Activated CD8-positive, alpha-beta T cell treated with anti-CD3 and anti-CD28 coated beads, Interleukin-2, amount 10 ng/mL, durations not matched to agents 7 days and 5 days (primary cell): ENCODE data around the gene SAP25. TPM values are rescaled to one million over a fixed set of nuclear protein-coding genes. Genes with fewer than 3 reads are reported as not detected.

Source experiments
- ATAC-seq: fragments of 150-1000 bp; cut with Tn5 transposase; one replicate; pipeline ENCODE4 v1.10.0; 2021; ENCODE audit warnings: moderate library complexity
- CTCF ChIA-PET: fragments of 350-600 bp; sonication (Branson Sonifier 250); formaldehyde crosslinking; loops from one replicate; lab custom pipeline; 2021; ENCODE audit warnings: antibody characterized with exemption; lab: Charles Lee
- POLR2A ChIA-PET: fragments of 350-600 bp; sonication (Branson Sonifier 250); formaldehyde crosslinking; loops from one replicate; lab custom pipeline; 2021; ENCODE audit warnings: antibody characterized with exemption; lab: Charles Lee
- DNase-seq: peaks from one replicate; pipeline ENCODE4 v3.0.0-alpha.2; 2020
- H3K27ac Mint-ChIP-seq: one replicate; pipeline ENCODE4 v1.8.0; 2021; ENCODE audit warnings: mild to moderate bottlenecking, mixed read lengths
- H3K27me3 Mint-ChIP-seq: one replicate; pipeline ENCODE4 v1.8.0; 2021; ENCODE audit warnings: low read depth, mixed read lengths
- H3K36me3 Mint-ChIP-seq: one replicate; pipeline ENCODE4 v1.8.0; 2021; ENCODE audit warnings: low read depth, mixed read lengths
- H3K4me1 Mint-ChIP-seq: one replicate; pipeline ENCODE4 v1.8.0; 2021; ENCODE audit warnings: low read depth, mixed read lengths
- H3K4me3 Mint-ChIP-seq: one replicate; pipeline ENCODE4 v1.8.0; 2021; ENCODE audit warnings: mild to moderate bottlenecking, mixed read lengths
- H3K9me3 Mint-ChIP-seq: one replicate; pipeline ENCODE4 v1.8.0; 2022; ENCODE audit warnings: mixed read lengths; ENCODE audit not compliant: insufficient read depth
- total RNA-seq, 2 experiments: library from RNA; stranded (reverse); gene quantifications; one replicate each; pipeline ENCODE4 v1.2.3, GENCODE V29; 2021

SAP25 gene
- total RNA-seq, 2 experiments from 2014 or later = 29.8 to 30.0 TPM

DNA sequence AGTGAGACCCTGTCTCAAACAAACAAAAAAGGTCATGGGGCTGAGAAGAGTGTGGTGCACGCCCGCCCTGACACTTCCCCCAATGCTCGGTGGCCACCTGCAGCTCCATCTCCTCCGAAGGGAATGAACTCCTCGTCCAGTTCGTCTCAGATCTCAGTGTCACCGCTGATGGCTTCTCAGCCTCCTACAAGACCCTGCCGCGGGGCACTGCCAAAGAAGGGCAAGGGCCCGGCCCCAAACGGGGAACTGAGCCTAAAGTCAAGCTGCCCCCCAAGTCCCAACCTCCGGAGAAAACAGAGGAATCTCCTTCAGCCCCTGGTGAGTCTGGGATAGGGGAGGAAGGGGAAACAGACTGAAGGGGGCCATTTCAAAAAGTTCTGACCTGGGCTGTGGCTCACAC lies 32.6 kb upstream of the SAP25 start:
- Mint-ChIP-seq H3K27ac (no peak overlapping the region), H3K4me3 (peak overlapping the region; percentile 86), H3K27me3 (peaks cover 10% of the 10 kb centered on the region), H3K9me3 (no peaks in the 10 kb centered on the region), H3K36me3 (peaks cover 2% of the 10 kb centered on the region), H3K4me1 (peaks cover 50% of the 10 kb centered on the region)
- CTCF ChIA-PET = interaction anchor here (0.6 to 2.0 kb wide), 5 partner anchors 26 to 99 kb away, joined by 3 to 13 read pairs (median 6); partner anchors contain the start of gene POP7
- POLR2A ChIA-PET = interaction anchor here (0.7 to 2.5 kb wide), 2 partner anchors 21 to 26 kb away, joined by 3 to 16 read pairs; partner anchors contain the start of genes FBXO24 and LRCH4
- ATAC-seq (no peak), DNase-seq (no peak)

DNA sequence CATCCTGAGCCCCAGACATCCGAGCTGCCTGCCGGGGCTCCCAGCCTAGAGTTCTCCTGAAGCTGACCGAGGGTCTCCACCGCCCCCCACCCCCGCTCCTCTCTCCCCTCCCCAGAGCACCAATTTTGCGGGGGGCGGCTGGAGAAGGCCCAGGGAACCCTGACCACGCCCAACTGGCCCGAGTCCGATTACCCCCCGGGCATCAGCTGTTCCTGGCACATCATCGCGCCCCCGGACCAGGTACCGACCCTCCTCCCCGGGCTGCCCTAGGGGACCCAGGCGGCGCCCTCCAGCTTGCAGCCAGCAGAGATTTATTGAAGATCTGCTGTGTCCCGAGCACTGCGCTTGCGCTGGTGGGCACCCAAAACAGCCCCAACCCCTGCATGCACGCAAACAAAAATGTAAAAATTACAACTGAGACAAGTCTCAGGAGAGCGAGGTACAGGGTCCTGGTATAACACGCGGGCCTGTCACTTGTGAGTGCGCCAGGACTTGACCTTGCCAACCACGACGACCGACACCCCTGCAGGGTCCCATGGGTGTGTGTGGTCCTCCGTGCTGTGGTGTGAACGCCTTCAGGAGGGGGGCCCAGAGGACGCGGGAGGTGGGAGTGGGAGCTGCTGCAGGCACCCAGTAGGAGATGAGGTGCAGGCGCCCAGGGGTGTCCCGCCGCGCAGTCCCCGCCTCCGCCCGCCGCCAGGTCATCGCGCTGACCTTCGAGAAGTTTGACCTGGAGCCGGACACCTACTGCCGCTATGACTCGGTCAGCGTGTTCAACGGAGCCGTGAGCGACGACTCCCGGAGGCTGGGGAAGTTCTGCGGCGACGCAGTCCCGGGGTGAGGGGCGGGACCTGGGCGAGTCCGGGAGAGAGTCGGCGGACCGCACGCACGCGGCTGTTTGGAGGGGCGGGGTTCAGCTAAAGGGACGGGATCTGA lies 31.5 kb upstream of the SAP25 start:
- H3K9me3 Mint-ChIP-seq = no peaks in the 10 kb centered on the region
- POLR2A ChIA-PET = interaction anchor here (0.7 to 2.5 kb wide), 3 partner anchors 20 to 86 kb away, joined by 3 to 16 read pairs (median 3); partner anchors contain the start of genes FBXO24 and LRCH4
- H3K4me1 Mint-ChIP-seq = peaks cover 47% of the 10 kb centered on the region
- H3K4me3 Mint-ChIP-seq = peak overlapping the region; percentile 86
- ATAC-seq (peak; percentile 7), DNase-seq (peak; percentile 54)
- H3K27ac Mint-ChIP-seq = peak overlapping the region; percentile 73
- CTCF ChIA-PET = interaction anchor here (0.8 to 2.3 kb wide), 10 partner anchors 8 to 100 kb away, joined by 3 to 14 read pairs (median 5); partner anchors contain the start of genes FBXO24, LRCH4 and POP7
- H3K27me3 Mint-ChIP-seq = peaks cover 10% of the 10 kb centered on the region
- H3K36me3 Mint-ChIP-seq = peaks cover 2% of the 10 kb centered on the region

DNA sequence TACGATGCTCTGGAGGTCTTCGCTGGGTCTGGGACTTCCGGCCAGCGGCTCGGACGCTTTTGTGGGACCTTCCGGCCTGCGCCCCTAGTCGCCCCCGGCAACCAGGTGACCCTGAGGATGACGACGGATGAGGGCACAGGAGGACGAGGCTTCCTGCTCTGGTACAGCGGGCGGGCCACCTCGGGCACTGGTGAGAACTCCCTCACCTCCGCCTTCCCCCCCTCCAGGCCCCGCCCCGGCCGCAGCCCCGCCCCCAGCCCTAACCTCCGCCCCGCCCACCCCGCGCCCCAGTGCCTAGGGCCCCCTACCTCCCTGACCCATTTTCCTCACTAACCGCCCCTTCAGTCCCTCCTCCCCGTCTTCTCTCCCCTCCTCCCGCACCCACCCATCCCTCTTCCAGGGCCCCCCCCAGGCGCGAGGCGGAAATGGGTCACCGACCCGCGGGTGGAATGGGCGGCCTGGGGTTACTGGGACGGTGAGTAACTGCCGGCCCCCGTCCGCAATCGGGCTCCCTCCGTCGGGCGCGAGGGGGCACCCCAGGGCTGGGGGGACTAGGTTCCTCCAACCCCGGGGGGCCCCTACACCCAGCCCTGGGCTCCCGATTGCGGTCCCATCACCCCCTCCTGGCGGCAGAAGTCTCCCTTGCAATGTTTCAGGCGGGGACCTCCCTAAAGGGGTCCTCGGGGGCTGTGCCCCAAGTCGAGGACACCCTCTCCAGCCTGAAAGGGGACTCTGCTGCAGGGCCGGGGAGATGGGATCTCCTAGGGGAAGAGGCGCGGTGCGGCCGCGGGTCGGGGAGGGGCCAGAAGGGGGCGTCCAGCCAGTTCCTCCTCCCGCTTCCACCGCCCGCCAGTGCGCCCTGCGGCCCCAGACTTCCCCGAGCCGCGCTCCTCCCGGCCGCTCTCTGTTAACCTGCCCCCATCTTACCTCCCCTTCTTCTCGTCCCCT lies 30.6 kb upstream of the SAP25 start:
- Mint-ChIP-seq H3K4me3 (peak overlapping the region; percentile 89), H3K27ac (peak overlapping the region; percentile 97), H3K9me3 (no peaks in the 10 kb centered on the region), H3K36me3 (peaks cover 2% of the 10 kb centered on the region), H3K27me3 (peaks cover 6% of the 10 kb centered on the region), H3K4me1 (peaks cover 50% of the 10 kb centered on the region)
- peak; percentile 79 for ATAC-seq
- ChIA-PET CTCF (interaction anchor here (0.8 to 2.3 kb wide), 14 partner anchors 9 to 101 kb away, joined by 3 to 14 read pairs (median 4); partner anchors contain the start of genes FBXO24, LRCH4, MOSPD3 and POP7), POLR2A (interaction anchor here (0.7 to 2.5 kb wide), 4 partner anchors 8 to 87 kb away, joined by 3 to 18 read pairs (median 10); partner anchors contain the start of genes FBXO24, LRCH4 and MOSPD3)
- DNase-seq = peak; percentile 90

DNA sequence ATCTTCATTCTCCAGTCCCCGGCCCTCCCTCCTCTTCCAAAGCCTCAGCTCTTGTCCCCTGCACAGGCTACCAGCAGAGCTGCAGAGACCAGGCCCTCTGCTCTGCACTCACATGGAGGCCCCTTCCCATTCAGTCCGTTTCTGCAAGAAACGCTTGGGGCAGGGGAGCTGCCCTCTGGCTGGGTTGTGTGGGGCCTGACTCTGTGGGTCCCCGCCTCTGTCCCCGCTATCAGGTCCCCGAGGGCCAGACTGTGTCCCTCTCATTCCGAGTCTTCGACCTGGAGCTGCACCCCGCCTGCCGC lies 30.0 kb upstream of the SAP25 start:
- Mint-ChIP-seq H3K27ac (peak overlapping the region; percentile 97), H3K4me1 (peaks cover 51% of the 10 kb centered on the region), H3K9me3 (no peaks in the 10 kb centered on the region), H3K36me3 (peaks cover 2% of the 10 kb centered on the region), H3K4me3 (peak overlapping the region; percentile 89), H3K27me3 (peaks cover 4% of the 10 kb centered on the region)
- ChIA-PET CTCF (interaction anchor here (0.8 to 2.3 kb wide), 6 partner anchors 9 to 102 kb away, joined by 3 to 14 read pairs (median 4); partner anchors contain the start of genes MOSPD3 and POP7), POLR2A (interaction anchor here (1.2 to 2.2 kb wide), 2 partner anchors 9 to 17 kb away, joined by 4 to 18 read pairs; partner anchors contain the start of genes FBXO24, LRCH4 and MOSPD3)
- ATAC-seq (peak; percentile 10), DNase-seq (no peak)

DNA sequence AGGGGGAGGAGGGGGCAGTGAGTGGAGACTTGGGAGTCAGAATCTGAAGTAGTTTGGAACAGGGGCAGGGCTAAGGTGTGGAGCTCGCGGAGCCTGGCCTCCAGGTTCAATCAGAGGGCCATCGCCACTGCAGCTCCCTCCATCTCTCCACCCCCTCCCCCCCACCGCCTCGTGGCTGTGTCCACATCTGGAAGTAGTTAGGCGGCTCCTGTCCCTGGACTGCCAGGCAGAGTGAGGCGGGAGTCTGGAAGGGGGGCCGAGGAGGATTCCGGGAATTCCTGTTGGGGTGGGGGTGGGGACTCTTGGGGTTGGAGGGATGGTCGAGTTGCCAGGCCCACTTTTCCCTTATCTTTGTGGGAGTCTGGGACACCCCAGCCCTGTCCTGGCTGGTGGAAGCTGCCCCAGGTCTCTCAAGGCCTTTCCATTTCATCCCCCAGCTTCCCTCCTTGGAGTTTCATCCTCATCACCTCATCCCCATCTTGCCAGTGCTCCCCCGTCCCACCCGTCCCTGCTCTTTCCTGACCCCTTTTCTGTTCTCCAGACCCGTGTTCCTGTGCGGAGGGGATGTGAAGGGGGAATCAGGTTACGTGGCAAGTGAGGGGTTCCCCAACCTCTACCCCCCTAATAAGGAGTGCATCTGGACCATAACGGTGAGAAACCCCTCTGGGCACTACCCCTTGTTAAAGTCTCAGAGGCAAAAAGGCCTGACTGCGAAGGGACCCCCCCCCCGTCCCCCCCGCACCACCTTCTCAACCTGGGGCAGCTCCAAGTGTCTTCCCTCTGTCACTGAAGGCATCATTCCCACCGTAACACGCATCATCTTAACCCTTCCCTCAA lies 29.4 kb upstream of the SAP25 start:
- peaks cover 57% of the 10 kb centered on the region for H3K4me1 Mint-ChIP-seq
- no peak for ATAC-seq
- no peaks in the 10 kb centered on the region for H3K9me3 Mint-ChIP-seq
- ChIA-PET CTCF (interaction anchor here (0.8 to 2.3 kb wide), 6 partner anchors 10 to 103 kb away, joined by 3 to 14 read pairs (median 4); partner anchors contain the start of genes MOSPD3 and POP7), POLR2A (interaction anchor here (1.2 to 2.2 kb wide), 2 partner anchors 9 to 17 kb away, joined by 4 to 18 read pairs; partner anchors contain the start of genes FBXO24, LRCH4 and MOSPD3)
- H3K27ac Mint-ChIP-seq = peak overlapping the region; percentile 97
- peaks cover 2% of the 10 kb centered on the region for H3K36me3 Mint-ChIP-seq
- peak overlapping the region; percentile 89 for H3K4me3 Mint-ChIP-seq
- no peak for DNase-seq
- H3K27me3 Mint-ChIP-seq = peaks cover 4% of the 10 kb centered on the region

DNA sequence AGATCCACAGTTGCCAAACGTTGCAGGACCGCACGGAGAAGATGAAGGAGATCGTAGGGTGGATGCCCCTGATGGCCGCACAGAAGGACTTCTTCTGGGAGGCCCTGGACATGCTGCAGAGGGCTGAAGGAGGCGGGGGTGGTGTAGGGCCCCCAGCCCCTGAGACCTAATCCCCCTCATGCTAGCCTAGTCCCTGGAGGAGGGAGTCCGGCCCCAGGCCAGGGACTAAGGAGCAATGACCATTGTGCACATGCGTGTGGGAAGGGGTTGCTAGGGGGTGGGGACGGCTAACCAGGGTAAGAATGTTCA lies 27.0 kb upstream of the SAP25 start:
- Mint-ChIP-seq H3K4me3 (no peak overlapping the region), H3K4me1 (peaks cover 51% of the 10 kb centered on the region), H3K27me3 (no peaks in the 10 kb centered on the region), H3K27ac (no peak overlapping the region), H3K36me3 (peaks cover 2% of the 10 kb centered on the region), H3K9me3 (no peaks in the 10 kb centered on the region)
- ATAC-seq (no peak), DNase-seq (no peak)
- ChIA-PET POLR2A (no interaction called here), CTCF (no interaction called here)

DNA sequence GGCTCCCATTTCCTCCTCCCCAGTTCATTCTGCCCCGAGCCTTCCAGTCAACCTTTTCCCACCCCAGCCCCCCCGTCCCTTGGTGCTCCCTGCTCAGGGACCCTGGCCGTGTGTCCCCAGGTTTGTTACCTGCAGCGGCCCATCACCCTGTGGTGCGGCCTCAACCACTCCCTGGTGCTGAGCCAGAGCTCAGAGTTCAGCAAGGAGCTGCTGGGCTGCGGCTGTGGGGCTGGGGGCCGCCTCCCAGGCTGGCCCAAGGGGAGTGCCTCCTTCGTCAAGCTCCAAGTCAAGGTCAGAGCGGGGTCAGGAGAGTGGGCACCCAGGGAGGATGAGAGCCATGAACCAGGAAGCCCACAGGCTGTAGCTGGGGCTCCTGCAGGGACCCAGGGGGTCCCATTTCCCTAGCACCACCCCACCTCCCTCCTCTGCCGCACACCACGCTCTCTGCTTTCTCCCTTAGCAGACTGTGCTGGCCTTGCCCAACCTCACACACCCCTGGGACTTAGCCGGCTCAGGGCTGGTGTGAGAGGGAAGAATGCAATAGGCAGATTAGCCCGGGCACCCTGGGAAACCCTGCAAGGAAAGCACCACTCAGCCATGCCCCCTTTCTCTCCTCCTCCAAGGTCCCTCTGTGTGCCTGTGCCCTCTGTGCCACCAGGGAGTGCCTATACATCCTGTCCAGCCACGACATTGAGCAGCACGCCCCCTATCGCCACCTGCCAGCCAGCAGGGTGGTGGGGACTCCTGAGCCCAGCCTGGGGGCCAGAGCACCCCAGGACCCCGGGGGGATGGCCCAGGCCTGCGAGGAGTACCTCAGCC lies 26.4 kb upstream of the SAP25 start:
- peaks cover 2% of the 10 kb centered on the region for H3K36me3 Mint-ChIP-seq
- H3K9me3 Mint-ChIP-seq = no peaks in the 10 kb centered on the region
- peak overlapping the region; percentile 57 for H3K27ac Mint-ChIP-seq
- peaks cover 45% of the 10 kb centered on the region for H3K4me1 Mint-ChIP-seq
- H3K27me3 Mint-ChIP-seq = no peaks in the 10 kb centered on the region
- H3K4me3 Mint-ChIP-seq = no peak overlapping the region
- DNase-seq = no peak
- ChIA-PET POLR2A (interaction anchor here (0.5 kb wide), 1 partner anchor 61 kb away, joined by 3 read pairs; the partner anchor contains the start of gene AGFG2), CTCF (interaction anchor here (2.1 to 2.8 kb wide), 2 partner anchors 11 to 14 kb away, joined by 12 to 16 read pairs; partner anchors contain the start of genes FBXO24 and LRCH4)
- ATAC-seq = no peak

DNA sequence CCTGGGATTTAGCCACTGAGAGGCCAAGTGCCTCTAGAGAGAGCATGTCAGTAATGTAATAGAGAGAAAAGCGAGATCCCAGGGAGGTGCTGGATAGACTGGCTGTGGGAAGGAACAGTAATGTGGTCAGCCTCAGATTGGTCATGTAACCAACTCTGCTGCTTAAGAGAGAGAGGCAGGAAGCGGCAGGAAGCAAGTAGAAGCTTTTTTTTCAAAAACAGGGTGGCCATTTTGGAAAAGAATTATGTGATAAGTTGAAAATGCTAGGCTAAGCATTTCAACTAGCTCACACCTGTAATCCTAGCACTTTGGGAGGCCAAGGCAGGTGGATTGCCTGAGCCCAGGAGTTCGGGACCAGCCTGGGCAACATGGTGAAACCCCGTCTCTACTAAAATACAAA lies 24.7 kb upstream of the SAP25 start:
- no peak overlapping the region for H3K4me3 Mint-ChIP-seq
- ATAC-seq = no peak
- no peaks in the 10 kb centered on the region for H3K36me3 Mint-ChIP-seq
- ChIA-PET CTCF (interaction anchor here (0.9 to 2.8 kb wide), 5 partner anchors 10 to 127 kb away, joined by 3 to 16 read pairs (median 5); partner anchors contain the start of genes FBXO24, LRCH4 and MOSPD3), POLR2A (interaction anchor here (0.9 to 1.0 kb wide), 2 partner anchors 12 to 77 kb away, joined by 3 to 5 read pairs; partner anchors contain the start of genes FBXO24 and LRCH4)
- H3K27ac Mint-ChIP-seq = peak overlapping the region; percentile 70
- H3K4me1 Mint-ChIP-seq = peaks cover 34% of the 10 kb centered on the region
- DNase-seq = peak; percentile 52
- no peaks in the 10 kb centered on the region for H3K27me3 Mint-ChIP-seq
- H3K9me3 Mint-ChIP-seq = no peaks in the 10 kb centered on the region

DNA sequence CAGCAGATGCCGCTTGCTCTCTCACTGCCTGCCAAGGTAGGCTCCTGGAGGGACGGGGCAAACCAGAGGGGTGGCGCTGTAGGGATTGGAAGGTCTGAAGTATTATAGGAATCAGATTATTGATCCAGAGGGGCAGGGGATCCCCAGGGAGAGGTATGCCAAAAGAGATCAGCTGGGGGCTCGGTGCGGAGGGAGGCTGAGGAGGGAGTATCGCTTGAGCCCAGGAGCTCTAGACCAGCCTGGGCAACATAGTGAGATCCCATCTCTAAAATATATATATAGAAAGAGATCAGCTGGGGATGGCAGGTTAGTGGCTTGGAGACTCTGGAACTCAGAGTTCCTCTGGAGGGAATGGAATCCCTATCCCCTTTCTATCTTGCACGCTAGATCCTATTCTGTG lies 21.5 kb upstream of the SAP25 start:
- H3K27ac Mint-ChIP-seq = no peak overlapping the region
- no peak overlapping the region for H3K4me3 Mint-ChIP-seq
- peaks cover 19% of the 10 kb centered on the region for H3K4me1 Mint-ChIP-seq
- no peak for DNase-seq
- ATAC-seq = no peak
- ChIA-PET CTCF (interaction anchor here (1.3 kb wide), 1 partner anchor 9 kb away, joined by 3 read pairs; the partner anchor contains the start of genes FBXO24 and LRCH4), POLR2A (interaction anchor here (1.7 kb wide), 1 partner anchor 9 kb away, joined by 5 read pairs; the partner anchor contains the start of genes FBXO24 and LRCH4)
- no peaks in the 10 kb centered on the region for H3K9me3 Mint-ChIP-seq
- peaks cover 4% of the 10 kb centered on the region for H3K27me3 Mint-ChIP-seq
- no peaks in the 10 kb centered on the region for H3K36me3 Mint-ChIP-seq
